ENCODE measurements around the gene NUP93.
"Not testable (repeated sequence)": the region's sequence is repeated elsewhere in the genome, so short reads cannot be mapped to it uniquely, and the experiment has no call there.

NUP93 gene

DNA sequence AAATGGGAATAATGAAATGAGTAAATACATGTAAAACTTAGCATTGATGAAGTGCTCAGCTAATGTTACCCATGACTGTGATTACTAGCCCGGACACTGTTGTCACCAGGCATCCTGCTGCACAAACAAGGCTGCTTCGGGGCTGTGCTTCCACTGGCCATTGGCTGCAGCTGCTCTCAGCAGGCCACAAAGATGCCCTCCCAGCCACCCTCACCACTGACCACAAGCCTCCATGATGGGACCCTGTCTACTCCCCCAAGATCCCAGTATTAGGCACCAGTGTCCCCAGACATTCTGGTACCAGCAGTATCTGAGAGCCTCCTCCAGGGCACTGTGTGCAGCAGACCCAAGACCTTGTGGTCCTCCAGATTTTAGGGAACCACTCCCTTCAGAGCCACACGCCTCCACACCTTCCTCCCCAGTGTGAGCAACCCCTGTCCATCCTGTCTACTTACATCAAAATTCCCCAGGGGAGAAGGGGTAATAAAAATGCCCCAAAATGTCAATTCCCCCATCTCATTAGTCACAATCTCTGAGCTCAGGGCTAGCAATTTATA is 19.7 kb upstream of the NUP93 start:
- DNase-seq: peak; percentile 32

DNA sequence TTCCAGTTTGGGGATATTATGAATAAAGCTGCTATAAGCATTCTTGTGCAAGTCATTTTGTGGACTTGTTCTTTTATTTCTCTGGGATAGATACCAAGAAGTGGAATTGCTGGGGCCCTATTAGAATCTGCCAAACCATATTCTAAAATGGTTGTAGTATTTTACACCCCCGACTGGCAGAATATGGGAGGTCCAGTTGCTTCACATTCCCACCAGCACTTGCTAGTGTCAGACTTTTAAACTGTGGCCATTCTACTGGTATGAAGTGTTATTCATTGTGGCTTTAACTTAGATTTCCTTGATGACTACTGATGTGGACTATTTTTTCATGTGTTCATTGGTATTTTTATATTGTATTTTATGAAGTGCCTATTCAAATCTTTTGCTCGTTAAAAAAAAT is 18.1 kb upstream of the NUP93 start:
- no peak for DNase-seq

DNA sequence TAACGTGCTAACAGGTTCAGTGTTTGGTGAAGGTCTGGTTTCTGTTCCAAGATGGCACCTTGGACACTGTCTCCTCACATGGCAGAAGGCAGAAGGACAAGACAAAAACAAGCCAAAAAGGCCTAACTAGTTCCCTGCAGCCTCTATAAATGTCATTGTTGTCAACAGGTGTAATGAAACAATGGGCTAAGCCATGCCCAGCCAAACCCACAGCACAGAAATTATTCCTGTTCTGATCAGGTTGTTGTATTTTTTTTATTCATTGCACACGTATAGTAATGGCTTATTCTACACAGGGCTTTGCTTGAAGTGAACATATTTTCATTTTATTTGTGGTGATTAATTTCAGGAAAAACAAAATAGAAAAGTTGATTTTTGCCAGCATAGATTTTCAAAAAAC is 16.1 kb upstream of the NUP93 start:
- DNase-seq: no peak

DNA sequence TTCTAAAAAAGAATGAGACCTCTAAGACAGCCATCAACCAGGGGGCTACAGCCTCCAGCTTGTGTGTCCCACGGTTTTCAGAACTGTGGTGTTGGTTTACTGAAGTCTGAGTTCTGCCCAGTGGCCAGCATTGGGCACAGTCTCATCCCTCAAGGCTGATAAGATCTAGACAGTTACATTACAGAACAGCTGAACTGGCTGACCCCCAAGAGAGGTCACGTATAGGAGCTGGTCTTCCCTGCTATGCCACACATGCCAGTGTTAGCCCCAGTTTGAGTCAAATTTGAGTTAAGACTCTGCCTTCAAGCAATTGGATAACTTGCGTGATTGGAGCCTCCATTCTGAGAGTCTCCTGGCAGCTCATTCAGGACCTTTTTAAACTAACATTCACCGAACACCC is 14.8 kb upstream of the NUP93 start:
- no peak for DNase-seq

DNA sequence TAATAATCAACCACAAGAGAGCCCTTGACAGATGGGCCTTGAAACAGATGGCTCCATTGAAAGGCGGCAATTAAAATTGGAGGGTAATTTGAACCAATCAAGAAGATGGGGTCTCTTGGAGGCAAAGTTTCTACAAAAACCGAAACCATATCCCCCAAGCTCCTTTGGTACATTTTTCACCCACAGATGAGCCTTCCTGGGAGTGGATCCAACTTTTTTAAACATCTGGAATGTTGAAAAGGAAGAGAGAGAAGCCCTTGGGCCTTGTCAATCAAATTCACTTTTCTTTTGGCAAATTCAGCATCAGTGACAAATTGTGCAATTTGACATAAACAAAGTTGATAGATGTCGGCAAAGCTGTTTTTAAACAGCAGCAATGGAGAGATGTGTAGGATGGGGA is 13.2 kb upstream of the NUP93 start:
- no peak for DNase-seq

DNA sequence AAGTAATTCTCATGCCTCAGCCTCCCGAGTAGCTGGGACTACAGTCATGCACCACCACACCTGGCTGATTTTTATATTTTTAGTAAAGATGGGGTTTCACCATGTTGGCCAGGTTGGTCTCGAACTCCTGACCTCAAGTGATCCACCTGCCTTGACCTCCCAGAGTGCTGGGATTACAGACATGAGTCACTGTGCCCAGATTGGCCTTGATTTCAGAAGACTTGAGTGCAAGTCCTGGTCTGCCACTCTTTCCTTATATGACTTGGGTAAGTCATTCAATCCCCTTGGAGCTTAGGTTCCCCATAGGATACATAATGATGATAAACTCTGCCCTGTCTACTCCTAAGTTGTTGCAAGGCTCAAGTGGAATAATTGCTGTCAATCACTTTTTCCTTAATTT is 12.4 kb upstream of the NUP93 start:
- DNase-seq: not testable (repeated sequence)

DNA sequence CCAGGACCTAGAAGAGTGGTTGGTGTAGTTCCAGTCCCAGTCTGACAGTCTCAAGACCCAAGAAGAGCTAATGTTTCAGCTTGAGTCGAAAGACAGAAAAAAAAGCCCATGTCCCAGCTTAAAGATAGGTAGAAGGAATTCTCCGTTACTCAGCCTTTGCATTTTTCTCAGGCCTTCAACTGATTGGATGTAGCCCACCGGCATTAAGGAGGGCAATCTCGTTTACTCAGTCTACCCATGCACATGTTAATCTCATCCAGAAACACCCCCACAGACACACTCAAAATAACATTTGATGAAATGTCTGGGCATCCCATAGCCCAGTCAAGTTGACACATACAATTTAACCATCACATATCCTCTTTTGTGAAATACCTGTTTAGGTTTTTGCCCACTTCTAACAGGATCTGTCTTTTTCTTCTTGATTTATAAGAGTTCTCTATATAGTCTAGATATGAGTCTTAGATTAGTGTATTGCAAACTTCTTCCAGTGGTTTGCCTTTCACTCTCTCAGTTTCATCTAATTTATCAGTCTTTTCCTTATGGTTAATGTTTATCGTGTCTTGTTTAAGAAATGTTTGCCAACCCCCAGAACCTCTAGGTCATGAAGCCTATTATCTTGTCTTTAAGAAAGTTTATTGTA is 7.6 kb upstream of the NUP93 start:
- no peak for DNase-seq

DNA sequence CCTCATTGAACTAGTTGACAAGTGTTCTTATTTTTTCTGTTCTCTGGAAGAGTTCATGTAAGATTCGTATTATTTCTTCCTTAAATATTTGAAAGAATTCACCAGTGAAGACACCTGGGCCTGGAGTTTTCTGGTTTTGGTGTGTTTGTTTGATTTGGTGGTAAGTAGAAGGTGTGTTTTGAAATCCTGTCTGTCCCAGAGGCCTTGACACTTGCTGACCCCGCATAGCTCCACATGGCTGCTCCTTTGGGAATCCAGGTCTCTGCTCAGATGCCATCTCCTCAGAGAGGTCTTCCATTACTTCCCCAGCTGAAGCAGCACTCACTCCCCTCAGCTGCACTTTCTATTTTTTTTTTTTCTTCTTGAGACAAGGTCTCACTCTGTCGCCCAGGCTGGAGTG is 5.7 kb upstream of the NUP93 start:
- no peak for DNase-seq

DNA sequence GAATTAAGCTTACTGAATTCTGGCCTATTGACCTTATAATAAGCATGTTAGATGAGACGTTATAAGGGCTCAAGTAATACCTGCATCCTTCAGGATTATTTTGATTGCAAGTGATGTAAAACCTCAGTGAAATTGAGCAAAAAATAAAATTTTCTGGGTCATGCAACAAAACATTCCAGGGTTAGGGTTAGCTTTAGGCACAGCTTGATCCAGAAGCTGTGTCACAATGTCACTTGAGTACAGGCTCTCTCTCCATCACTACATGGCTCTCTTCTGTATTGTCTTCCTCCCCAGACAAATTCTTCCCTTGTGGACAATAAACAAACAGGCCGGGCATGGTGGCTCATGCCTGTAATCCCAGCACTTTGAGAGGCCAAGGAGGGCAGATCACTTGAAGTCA is 3.6 kb upstream of the NUP93 start:
- DNase-seq: no peak

DNA sequence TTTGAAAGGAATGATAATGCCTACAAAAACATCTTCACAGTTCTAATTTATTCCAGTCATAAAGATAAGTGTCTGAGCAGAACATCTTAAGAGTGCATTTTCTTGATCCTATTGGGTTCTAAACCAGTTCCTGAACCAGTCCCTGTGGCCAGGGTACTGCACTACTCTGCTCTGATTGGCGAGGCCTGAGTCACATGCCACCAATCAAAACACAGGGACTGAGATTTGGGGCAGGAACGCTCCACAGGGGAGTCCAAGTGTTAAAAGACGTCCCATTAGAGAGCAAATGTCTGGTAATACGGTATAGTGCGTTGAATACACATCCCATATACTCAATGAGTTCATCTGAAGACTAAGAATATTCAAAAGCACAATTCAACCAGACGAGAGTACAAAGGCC is 3.0 kb upstream of the NUP93 start:
- no peak for DNase-seq

DNA sequence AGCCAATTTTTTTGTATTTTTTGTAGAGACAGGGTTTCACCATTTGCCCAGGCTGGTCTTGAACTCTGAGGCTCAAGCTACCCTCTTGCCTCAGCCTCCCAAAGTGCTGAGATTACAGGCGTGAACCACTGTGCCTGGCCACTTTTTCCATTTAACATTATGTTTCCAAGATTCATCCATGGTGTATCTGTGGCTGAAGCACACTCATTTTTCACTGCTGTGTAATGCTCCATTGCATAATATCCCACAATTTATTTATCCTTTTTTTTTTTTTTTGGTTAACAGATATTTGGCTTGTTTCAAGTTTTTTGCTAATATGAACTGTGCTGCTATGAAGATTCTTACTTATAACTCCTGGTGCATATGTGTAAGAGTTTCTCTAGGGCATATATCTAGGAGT is 1.9 kb upstream of the NUP93 start:
- DNase-seq: no peak

DNA sequence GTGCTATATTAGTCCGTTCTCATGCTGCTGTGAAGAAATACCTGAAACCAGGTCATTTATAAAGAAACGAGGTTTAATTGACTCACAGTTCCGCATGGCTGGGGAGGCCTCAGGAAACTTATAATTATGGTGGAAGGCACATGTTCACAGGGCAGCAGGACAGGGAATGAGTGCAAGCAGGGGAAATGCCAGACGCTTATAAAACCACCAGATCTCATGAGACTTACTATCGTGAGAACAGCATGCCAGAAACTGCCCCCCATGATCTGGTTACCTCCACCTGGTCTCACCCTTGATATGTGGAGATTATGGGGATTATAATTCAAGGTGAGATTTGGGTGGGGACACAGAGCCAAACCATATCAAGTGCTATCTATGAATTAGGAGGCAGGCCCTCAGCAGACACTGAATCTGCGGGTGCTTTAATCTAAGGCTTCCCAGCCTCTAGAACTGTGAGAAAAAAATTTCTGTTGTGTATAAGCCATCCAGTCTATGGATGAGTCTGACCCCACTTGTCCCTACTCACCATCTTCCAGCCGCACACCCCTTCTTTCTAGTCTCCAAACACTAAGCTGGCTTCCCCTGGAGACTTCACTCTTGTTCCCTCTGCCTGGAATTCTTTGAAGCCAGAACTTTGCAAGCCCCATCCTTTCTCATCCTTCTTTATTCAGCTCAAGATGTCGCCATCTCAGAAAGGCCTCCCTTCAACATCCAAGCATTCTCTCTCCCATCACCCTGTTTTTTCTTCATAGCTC is 772 bp upstream of the NUP93 start:
- DNase-seq: no peak

DNA sequence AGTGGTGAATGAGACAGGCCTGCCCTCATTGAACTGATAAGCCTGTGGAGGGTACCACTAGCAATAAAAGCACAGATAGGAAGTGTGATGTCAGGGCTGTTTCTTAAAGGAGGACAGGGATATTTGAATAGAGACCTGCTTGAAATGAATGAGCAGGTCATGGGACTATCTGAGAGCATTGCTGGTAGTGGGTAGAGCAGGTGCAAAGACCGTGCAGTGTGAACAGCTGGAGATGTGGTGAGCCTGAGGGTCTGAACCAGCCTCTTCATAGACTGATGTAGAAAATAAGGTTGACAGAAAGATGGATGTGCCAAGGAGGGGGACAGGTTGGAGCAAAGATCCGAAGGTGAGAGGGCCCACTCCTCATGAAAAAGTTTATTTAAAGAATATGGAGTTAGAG is 2.4 kb downstream of the NUP93 start:
- no peak for DNase-seq

DNA sequence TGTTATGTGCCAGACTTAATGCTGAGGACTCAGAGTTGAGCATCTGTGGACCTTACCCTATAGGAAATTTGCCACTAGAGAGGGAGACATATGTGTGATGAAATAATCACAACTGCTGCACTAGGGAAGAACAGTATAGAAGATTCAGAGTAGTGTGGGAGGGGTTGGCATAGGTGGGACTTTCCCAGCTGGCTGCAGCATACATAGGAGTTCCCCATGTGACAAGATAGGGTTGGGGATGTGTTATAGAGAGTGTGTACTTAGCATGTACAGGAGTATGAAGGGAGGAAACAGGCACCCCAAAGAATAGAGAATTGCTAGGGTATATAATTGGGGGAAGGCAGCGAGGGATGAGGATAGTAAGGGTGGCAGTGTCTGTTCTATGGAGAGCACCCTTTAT is 2.9 kb downstream of the NUP93 start:
- no peak for DNase-seq

DNA sequence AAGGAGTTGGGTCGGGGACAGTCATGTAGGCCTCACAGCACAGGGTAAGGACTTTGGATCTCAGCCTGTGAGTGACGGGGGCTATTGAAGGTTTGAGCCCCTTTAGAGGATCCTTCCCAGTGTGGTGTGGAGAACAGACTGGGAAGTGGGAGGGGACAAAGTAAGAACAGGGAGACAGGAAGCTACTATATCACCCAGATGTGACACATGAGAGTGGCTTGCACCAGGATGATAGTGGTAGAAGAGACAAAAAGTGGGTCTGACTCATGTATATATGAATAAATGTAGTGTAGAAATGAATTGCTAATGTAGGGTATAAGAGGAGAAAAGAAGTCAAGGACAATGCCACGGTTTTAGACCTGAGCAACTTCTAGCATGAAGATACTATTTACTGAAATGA is 4.5 kb downstream of the NUP93 start:
- no peak for DNase-seq

DNA sequence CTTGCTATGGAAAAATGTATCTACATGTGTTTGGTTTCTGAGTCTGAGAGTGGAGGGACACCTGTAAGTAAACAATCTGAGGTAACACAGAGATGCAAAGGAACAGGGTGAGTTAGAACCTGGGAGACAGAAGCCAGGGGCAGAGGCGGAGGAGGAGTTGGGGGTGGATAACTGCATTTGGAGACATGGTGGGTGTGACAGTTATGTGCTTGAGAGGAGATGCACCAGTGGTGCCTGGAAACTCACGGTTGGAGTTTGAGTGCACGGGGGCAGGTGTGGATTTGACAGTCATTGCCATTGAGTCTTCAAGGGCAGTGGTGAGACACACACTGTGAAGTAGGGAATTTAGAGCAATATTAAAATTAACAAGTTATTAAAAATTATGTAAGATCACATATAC is 6.5 kb downstream of the NUP93 start:
- DNase-seq: no peak

DNA sequence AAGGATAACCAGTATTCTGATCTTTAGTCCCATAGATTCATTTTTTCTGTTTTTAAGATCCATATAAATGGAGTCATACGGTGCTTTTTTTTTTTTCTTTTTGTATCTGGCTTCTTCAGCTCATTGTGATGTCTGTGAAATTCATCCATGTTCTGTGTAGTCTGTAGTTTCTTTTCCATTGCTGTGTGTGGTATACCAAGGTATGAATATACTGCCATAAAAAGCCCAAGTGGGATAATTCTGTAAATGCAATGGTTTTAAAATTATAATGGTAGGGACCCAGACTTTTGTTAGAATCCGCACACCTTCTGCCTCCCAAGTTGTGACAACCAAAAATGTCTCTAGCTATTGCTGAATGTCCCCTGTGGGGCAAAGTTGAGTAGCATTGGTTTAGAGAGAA is 7.6 kb downstream of the NUP93 start:
- no peak for DNase-seq

DNA sequence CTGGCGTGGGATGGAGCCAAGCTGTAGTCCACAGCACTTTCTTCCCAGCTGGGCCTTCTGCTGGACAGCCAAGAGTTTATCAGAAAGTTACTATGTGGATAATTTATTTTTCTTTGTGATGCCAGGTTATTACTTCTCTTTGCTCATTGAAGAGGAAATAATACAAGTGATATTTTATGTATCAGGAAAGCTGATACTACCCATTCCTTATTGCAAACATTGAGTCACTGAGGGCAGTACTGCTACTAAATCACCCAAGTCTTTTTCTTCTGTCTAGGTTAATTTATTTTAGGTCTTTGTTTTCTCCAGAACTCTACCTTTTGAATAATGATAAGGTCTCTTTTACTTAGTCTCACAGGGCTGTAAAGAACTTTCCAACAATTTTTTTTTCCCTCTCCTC is 8.3 kb downstream of the NUP93 start:
- no peak for DNase-seq

DNA sequence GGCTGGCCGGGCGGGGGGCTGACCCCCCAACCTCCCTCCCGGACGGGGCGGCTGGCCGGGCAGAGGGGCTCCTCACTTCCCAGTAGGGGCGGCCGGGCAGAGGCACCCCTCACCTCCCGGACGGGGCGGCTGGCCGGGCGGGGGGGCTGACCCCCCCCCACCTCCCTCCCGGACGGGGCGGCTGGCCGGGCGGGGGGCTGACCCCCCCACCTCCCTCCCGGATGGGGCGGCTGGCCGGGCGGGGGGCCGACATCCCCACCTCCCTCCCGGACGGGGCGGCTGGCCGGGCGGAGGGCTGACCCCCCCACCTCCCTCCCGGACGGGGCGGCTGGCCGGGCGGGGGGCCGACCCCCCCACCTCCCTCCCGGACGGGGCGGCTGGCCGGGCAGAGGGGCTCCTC is 9.4 kb downstream of the NUP93 start:
- DNase-seq: not testable (repeated sequence)

DNA sequence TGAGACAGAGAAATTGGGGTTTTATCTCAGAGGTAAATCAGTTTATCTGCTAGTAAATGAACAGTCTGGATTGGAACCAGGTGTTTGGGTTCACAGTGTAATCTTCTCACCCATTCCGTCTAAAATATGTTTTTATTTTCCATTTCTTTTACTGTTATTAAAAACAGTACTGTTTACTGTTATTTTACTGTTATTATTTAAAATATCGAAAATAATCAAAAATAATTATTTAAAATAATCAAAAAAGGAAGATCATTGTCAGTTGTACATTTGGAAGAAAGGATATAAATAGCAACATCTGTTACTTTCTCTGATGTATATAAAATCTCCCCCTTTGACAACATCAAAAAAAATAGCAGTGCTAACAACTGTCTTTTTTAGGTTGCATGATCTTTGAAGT is 11.5 kb downstream of the NUP93 start:
- no peak for DNase-seq

DNA sequence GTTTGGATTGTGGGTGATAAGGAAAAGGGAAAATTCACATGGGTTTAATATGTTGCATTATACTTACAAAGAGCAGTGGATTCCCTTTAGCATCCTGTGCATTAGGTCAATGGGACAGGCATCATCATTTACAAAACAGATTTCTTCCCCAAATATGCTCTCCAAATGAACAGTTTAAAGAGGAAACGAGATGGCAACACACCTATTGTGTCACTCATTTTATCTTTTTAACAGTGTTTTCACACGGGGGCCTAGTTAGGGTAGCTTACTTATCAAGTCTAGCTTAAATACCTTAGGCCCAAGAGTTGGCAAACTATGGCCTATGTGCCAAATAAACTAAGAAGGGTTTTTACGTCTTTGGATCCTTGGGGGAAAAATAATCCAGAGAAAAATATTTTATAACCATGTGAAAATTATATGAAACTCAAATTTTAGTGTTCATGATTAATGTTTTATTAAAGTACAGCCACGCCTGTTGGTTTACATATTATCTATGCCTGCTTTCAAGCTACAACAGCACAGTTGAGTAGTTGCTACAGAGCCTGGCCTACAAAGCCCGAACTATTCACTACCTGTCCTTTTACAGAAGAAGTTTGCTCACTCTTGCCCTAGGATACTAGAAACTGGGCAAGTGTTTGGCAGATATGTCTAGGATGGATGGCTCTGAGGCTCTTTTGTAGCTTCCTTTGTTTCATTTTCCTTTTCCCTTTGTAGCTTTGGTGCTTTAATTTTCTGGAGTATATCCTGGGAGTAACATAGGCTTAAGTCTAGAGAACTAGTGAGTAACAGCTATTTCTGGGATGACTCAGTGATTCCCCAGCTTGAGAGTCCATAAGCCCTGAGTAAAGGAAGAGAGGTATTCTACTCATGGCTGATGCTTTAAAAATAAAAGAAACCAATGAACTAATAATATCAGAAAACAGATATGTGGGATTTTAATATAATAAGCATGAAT is 12.4 kb downstream of the NUP93 start:
- no peak for DNase-seq

DNA sequence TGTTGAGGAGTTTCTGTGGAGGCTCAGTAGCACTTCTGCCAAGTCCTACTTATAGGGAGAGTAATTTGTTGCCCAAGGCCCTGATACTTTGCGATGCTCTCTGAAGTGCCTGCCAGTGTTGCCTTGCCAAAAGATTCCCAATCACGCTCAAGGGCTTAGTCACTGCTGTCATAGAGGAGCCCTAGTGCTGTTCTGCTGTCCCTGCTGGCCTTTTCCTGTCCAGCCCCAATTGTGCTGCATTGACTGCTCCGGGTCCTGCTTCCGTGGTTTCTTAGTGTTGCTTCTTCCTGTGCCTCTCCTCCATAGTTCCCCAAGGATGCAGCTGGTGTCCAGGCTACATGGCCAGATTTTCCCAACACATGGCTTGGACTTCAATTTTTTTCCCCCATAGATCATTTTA is 13.9 kb downstream of the NUP93 start:
- no peak for DNase-seq

DNA sequence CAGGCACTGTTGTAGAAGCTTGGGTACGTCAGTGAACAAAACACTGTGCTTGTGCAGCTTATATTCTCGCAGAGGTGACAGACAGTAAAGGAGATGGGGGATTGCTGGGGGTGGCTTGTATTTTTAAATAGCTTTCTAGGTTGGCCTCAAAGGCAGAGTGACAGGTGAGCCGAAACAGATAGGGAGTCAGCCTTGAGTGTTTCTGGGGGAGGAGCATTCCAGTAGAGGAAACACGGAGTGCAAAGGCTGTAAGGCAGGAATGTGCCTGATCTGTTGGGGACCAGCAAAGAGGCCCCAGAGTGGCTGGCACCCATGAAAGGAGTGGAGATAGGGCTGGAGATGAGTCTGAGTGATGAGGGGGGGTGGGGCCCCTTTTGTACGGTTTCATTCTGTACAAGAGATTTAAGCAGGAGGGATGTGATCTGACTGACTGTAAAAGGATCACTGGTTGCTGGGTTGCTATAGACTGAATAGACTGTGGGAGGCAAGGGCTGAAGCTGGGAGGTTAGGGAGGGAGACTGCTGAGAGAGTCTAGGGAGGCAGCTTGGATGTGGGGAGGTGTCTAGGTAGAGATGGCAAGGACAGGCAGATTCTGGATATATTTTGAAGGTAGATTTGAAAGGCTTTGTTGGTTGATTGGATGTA is 15.2 kb downstream of the NUP93 start:
- DNase-seq: no peak

All from NCI-H146 (cell line).